HepG2 (cell line): ENCODE results near the gene SARNP. TPM values are rescaled to one million over a fixed set of nuclear protein-coding genes. Genes with fewer than 3 reads are reported as not detected.

Source experiments
- GABPA ChIP-seq, 2 experiments: IDR thresholded peaks; 2 replicates each; pipeline ENCODE4 v1.6.1; 2011 to 2016; ENCODE audit warnings: low read depth in 2 of 2, low read length in 1 of 2, missing biosample characterization in 1 of 2, missing genetic modification characterization in 1 of 2
- GZF1 ChIP-seq: sonication (generic); formaldehyde crosslinking; IDR thresholded peaks from 2 replicates; pipeline ENCODE4 v1.5.1; 2020; ENCODE audit warnings: mild to moderate bottlenecking, missing genetic modification reagents
- HIVEP1 ChIP-seq: sonication (generic); formaldehyde crosslinking; IDR thresholded peaks from 2 replicates; pipeline ENCODE4 v1.4.0; 2020; ENCODE audit warnings: mild to moderate bottlenecking, missing genetic modification reagents
- KAT8 ChIP-seq: IDR thresholded peaks from 2 replicates; pipeline ENCODE4 v1.6.1; 2016; ENCODE audit warnings: missing genetic modification reagents, missing compliant biosample characterization
- MAX ChIP-seq: IDR thresholded peaks from 2 replicates; pipeline ENCODE4 v1.6.1; 2012; ENCODE audit warnings: inconsistent platforms
- MTF1 ChIP-seq: sonication (generic); formaldehyde crosslinking; IDR thresholded peaks from 2 replicates; pipeline ENCODE4 v1.5.0; 2020; ENCODE audit warnings: missing genetic modification reagents
- MYNN ChIP-seq: sonication (generic); formaldehyde crosslinking; IDR thresholded peaks from 2 replicates; pipeline ENCODE4 v1.4.0; 2020; ENCODE audit warnings: mild to moderate bottlenecking, low read depth, missing genetic modification reagents
- SALL1 ChIP-seq: sonication (generic); formaldehyde crosslinking; IDR thresholded peaks from 2 replicates; pipeline ENCODE4 v1.8.0; 2022; ENCODE audit warnings: mild to moderate bottlenecking, missing genetic modification reagents
- SKIL ChIP-seq: sonication (generic); formaldehyde crosslinking; IDR thresholded peaks from 2 replicates; pipeline ENCODE4 v1.8.0; 2022; ENCODE audit warnings: missing genetic modification reagents, mild to moderate bottlenecking, moderate library complexity, borderline replicate concordance
- SP1 ChIP-seq, 2 experiments: fragments of 450-650 bp in 1 of 2; sonication (generic) in 1 of 2; formaldehyde crosslinking in 1 of 2; IDR thresholded peaks; 2 replicates each; pipeline versions ENCODE4 v1.4.0 to v1.6.1; 2016 to 2020; ENCODE audit warnings: missing genetic modification reagents in 1 of 2
- TFDP2 ChIP-seq: sonication (generic); formaldehyde crosslinking; IDR thresholded peaks from 2 replicates; pipeline ENCODE4 v1.4.0; 2020; ENCODE audit warnings: missing genetic modification reagents
- TRAFD1 ChIP-seq: sonication (generic); formaldehyde crosslinking; IDR thresholded peaks from 2 replicates; pipeline ENCODE4 v1.5.1; 2020; ENCODE audit warnings: missing genetic modification reagents, mild to moderate bottlenecking, borderline replicate concordance
- ZFAT ChIP-seq: sonication (generic); formaldehyde crosslinking; conservative IDR thresholded peaks from 2 replicates; pipeline ENCODE4 v1.8.1; 2023; ENCODE audit warnings: missing genetic modification reagents, inconsistent platforms
- ZFP91 ChIP-seq: sonication (generic); formaldehyde crosslinking; IDR thresholded peaks from 2 replicates; pipeline ENCODE4 v1.9.0; 2022; ENCODE audit warnings: missing genetic modification reagents, mild to moderate bottlenecking, borderline replicate concordance
- ZNF224 ChIP-seq: sonication (generic); formaldehyde crosslinking; IDR thresholded peaks from 2 replicates; pipeline ENCODE4 v1.5.0; 2020; ENCODE audit warnings: mild to moderate bottlenecking, missing genetic modification reagents
- ZNF556 ChIP-seq: sonication (generic); formaldehyde crosslinking; IDR thresholded peaks from 2 replicates; pipeline ENCODE4 v1.4.0; 2020; ENCODE audit warnings: mild to moderate bottlenecking, missing genetic modification reagents, borderline replicate concordance
- ZNF589 ChIP-seq: sonication (generic); formaldehyde crosslinking; conservative IDR thresholded peaks from 2 replicates; pipeline ENCODE4 v1.8.0; 2022; ENCODE audit warnings: mild to moderate bottlenecking, moderate library complexity, missing genetic modification reagents
- ZNF691 ChIP-seq: sonication (generic); formaldehyde crosslinking; IDR thresholded peaks from 2 replicates; pipeline ENCODE4 v1.4.0; 2020; ENCODE audit warnings: missing genetic modification reagents, low read depth, mild to moderate bottlenecking, borderline replicate concordance
- ZNF768 ChIP-seq: sonication (generic); formaldehyde crosslinking; IDR thresholded peaks from 2 replicates; pipeline ENCODE4 v1.4.0; 2020; ENCODE audit warnings: missing genetic modification reagents
- ZSCAN12 ChIP-seq: sonication (generic); formaldehyde crosslinking; IDR thresholded peaks from 2 replicates; pipeline ENCODE4 v1.9.0; 2021; ENCODE audit warnings: mild to moderate bottlenecking, missing genetic modification reagents
- ZSCAN22 ChIP-seq: sonication (generic); formaldehyde crosslinking; IDR thresholded peaks from 2 replicates; pipeline ENCODE4 v1.4.0; 2020; ENCODE audit warnings: mild to moderate bottlenecking, missing genetic modification reagents
- polyA plus RNA-seq, 8 experiments: library from polyadenylated mRNA; depleted of rRNA in 3 of 8; stranded (reverse) in 7 of 8; unstranded in 1 of 8; fragments of >200 nt; fragmentation: Illumina TruSeq in 4 of 8; extraction: Trizol in 4 of 8; gene quantifications; 2 replicates each; pipeline versions ENCODE4 v1.2.1 to v1.2.3, GENCODE V29; 2011 to 2016; ENCODE audit warnings: low read depth in 4 of 8, missing spikeins in 1 of 8, mixed read lengths in 1 of 8; ENCODE audit not compliant: insufficient read depth in 1 of 8
- total RNA-seq, 5 experiments: library from RNA; depleted of rRNA; stranded (reverse); fragments of >200 nt; fragmentation: Illumina TruSeq; extraction: Trizol; gene quantifications; 2 replicates each; pipeline ENCODE4 v1.2.3, GENCODE V29; 2016; ENCODE audit warnings: low read depth in 1 of 5

The SARNP gene
- total and polyA plus RNA-seq, 2 of the 13 experiments (the other 11 are each of a cell fraction or from before 2014, with no cell fraction given): 59.0 to 95.4 TPM

- no peak for TF ChIP-seq ZSCAN12
- TF ChIP-seq SKIL (CRISPR knock-in tag): 0 out of 2 replicates have a peak, but pooled peaks have one; percentile 50
- TF ChIP-seq ZFAT (CRISPR knock-in tag): no peak
- 0 out of 2 replicates have a peak, but pooled peaks have one; percentile 57 for TF ChIP-seq TRAFD1
- peak; percentile 77; the same call in 1 of the 2 replicates for TF ChIP-seq TFDP2
- TF ChIP-seq GZF1: no peak
- no peak for TF ChIP-seq SP1 (IDR thresholded peaks at IDR 0.05)
- TF ChIP-seq SP1 (CRISPR knock-in tag; IDR thresholded peaks at IDR 0.05): peak; percentile 95
- peak; percentile 78; the same call in 1 of the 2 replicates for TF ChIP-seq ZNF556 (CRISPR knock-in tag)
- TF ChIP-seq ZSCAN22 (CRISPR knock-in tag): no peak
- TF ChIP-seq MYNN: no peak
- 0 out of 2 replicates have a peak, but pooled peaks have one; percentile 67 for TF ChIP-seq ZNF224
- TF ChIP-seq SALL1 (CRISPR knock-in tag): peak; percentile 83
- peak; percentile 87 for TF ChIP-seq MAX
- peak; percentile 100 for TF ChIP-seq KAT8 (CRISPR knock-in tag)
- TF ChIP-seq ZNF768 (CRISPR knock-in tag): peak; percentile 66
- peak; percentile 34; the same call in 1 of the 2 replicates for TF ChIP-seq GABPA (IDR thresholded peaks at IDR 0.05; ENCODE audit: low read depth, low read length)
- TF ChIP-seq GABPA (CRISPR knock-in tag; IDR thresholded peaks at IDR 0.05; ENCODE audit: low read depth): peak; percentile 85
- peak; percentile 85; the same call in 1 of the 2 replicates for TF ChIP-seq ZNF589 (CRISPR knock-in tag)
- TF ChIP-seq MTF1 (CRISPR knock-in tag): no peak
- peak; percentile 87; the same call in 1 of the 2 replicates for TF ChIP-seq ZFP91
- TF ChIP-seq ZNF691 (CRISPR knock-in tag): peak; percentile 50; the same call in 1 of the 2 replicates
- no peak for TF ChIP-seq HIVEP1
These were observed 101.5 kb downstream of the SARNP start, which contains the start of gene BLOC1S1 (continued) for GRCh38 chr12:55715833-55716581.
